DLD1 (cell line): Measurements from ENCODE around the gene JAML.

Experiments used
- in situ Hi-C: cut with HindIII; loops from 2 replicates; pipeline ENCODE4 v1.10.0; 2017; ENCODE audit warnings: low sequenced_read_pairs

The JAML gene

GRCh38 chr11:118240999-118241763 lies 16.4 kb upstream of the JAML start:
- in situ Hi-C loops, result no loop called here

- in situ Hi-C loops, result no loop called here
Measured at GRCh38 chr11:118239509-118240205, 14.8 kb upstream of the JAML start.

DNA sequence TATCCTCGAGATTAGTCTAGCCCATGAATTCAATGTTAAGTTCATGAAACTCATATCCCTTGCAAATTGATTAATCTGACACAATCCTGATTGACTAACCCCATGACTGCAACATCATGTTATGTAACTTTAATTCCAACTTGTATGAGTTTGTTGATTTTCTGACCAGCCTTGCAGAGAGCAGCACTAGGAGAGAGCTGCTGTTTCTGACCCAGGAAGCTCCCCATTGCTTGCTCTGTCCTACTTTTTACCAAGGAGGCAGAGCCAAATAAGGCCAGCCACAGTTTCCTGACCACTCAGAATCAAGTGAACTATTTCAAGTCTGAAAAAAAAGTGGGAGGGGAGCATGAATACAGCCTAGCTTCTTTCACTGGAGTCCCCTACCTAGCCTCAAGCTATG lies 14.1 kb upstream of the JAML start:
- in situ Hi-C loops, result no loop called here

DNA sequence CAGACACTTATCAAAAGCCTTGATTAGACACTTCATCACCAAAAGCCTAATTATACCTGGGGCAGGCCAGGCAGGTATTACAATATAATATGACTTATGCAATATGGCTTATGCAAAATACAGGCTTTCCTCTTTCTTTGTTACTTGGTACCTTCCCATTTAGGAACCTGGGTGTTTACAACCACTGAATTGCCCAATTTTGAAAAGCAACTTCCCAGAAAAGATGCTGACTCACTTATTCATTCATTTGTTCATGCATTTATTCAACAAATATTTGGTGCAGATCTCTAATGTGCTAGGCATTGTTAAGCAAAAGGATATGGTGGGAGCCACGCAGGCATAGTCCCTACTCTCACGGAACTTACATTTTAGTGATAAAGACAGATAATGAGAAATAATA lies 13.6 kb upstream of the JAML start:
- in situ Hi-C loops, result no loop called here

DNA sequence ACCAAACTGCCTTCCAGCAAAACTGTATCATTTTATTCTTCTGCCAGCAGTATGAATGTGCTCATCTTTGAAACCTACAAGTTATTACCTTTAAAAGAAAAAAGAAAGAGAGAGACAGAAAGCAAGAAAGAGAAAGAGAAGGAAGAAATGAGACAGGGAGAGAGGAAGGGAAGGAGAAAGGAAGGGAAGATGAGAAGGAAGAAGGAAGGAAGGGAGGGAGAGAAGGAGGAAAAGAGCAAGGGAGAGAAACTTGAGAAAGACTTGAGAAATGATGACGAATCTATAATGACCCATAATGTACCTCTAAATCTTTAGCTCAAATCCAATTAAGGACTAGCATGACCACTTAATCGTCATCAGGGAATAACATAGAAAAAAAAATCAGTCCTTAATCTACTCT lies 11.4 kb upstream of the JAML start:
- in situ Hi-C loops, result no loop called here

DNA sequence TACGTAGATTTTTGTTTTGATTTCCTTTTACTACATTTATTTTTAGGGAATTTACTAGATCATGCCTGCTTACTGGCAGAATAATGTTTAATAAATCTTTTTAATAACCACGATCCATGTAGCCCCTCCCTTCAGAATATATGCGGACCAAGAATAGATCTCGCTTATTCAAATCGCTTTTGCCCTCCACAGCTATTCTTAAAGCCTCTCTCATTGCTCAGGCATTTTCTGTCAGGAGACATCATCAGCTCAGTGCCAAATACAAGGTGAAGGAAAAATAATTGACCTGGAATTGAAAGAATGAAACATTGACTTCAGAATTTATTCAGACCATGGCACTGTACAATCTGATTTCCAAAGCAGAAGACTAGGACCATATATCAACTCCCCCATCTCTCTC lies 10.0 kb upstream of the JAML start:
- in situ Hi-C loops, result no loop called here

GRCh38 chr11:118233850-118234249 lies 9.0 kb upstream of the JAML start:
- in situ Hi-C loops, result no loop called here

GRCh38 chr11:118233377-118233776 lies 8.6 kb upstream of the JAML start:
- in situ Hi-C loops, result no loop called here

- in situ Hi-C loops, result no loop called here
Measured at GRCh38 chr11:118232659-118233058, 7.8 kb upstream of the JAML start.

- in situ Hi-C loops, result no loop called here
Measured at GRCh38 chr11:118231461-118231860, 6.7 kb upstream of the JAML start.

- in situ Hi-C loops, result no loop called here
Measured at GRCh38 chr11:118230088-118230487, 5.3 kb upstream of the JAML start.

DNA sequence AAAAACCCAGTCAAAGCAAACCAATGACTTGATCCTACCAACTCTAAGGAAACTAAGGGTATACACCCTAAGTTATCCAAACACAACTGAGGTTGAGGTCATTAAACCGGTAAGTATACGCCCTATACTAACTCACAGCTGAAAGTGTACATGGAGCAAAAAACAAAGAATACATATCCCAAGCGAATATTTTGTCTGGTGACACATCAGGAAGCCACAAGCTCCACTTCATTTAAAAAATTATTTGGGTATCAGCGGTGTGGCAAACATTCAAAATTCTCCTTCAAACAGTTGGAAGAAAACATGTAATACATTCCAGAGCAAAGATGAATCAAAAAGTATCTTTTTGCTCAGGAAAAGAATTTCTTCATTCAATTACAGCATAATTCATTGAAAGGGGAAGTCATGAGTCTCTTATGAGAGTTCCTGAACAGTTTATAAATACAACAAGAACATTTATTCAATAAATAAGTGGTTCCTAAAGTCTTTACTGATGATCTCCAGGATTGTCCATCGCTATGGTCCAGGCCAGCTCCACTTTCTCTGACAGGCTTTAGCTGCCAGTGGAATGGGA lies 4.5 kb upstream of the JAML start:
- in situ Hi-C loops, result no loop called here

- in situ Hi-C loops, result no loop called here
Measured at GRCh38 chr11:118227865-118228785, 3.3 kb upstream of the JAML start.

DNA sequence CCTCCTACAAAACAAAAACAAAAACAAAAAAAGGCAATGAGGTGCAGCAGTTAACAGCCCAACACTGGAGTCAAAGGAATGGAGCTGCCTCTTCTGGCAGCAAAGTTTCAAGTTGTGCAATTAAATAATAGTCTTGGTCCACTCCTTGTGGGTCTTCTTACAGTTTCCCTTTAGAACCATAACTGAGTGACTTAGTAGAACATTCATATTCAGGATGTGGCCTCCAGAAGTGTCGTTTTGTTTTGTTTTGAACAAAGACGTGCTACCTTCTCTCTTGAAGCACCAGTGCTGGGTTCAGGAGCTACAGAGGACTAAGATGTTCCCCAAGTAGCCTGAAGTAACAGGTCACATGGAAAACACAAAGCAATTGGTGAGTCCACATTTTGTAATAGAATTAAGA lies 2.0 kb upstream of the JAML start:
- in situ Hi-C loops, result no loop called here

DNA sequence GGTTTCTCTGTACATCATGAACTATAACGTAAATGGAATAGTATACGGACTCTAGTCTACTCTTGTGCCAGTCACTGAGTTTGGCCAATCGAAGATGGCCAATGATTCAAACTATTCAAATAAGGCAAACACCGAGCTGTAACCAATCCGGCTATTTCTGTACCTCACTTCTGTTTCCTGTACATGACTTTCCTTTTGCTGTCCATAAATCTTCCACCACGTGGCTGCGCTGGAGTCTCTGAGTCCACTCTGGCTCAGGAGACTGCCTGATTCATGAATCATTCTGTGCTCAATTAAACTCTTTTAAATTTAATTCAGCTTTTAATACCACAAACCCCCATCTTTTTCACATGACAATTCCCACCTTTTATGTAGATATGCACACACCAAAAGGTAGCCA lies 1.5 kb upstream of the JAML start:
- in situ Hi-C loops, result no loop called here

DNA sequence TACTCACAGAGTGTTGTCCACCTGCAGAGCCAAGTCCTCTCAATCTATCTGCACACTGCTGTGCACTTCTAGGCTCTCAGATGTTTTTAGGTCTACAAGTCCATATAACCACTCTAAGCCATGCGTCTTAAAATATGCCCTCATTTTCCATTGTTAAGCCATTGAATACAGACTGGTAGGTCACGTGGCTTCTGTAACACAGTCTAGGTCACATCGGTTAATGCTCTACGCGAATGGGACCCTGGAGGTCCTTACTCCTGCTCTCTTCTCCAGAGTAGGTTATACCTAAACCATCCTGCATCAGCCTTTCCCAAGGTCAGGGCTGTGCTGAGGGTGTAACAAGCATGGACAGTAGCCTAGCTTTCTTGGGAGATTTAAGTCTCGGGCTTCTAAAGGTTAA lies 819 bp downstream of the JAML start:
- in situ Hi-C loops, result no loop called here

DNA sequence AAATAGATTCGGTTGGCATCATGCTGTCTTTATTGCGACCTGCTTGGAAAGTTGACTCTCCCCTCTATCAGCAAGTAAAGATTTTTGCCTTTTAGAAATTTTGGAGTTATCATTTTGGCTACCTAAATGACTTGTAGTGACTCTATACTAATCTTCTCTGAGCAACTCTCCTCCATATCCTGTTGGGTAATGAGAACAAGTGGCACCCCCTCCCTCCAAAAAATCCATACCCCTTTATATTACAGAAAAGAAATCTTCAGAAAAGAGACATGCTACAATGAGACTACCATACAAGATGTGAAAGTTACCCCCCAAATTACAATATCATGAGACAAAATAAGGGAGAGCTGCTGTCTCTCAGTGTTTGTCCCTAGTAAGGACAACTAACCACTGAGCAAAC lies 1.2 kb downstream of the JAML start:
- in situ Hi-C loops, result no loop called here

- in situ Hi-C loops, result no loop called here
Measured at GRCh38 chr11:118222437-118222836, 2.4 kb downstream of the JAML start.

GRCh38 chr11:118221419-118221818 lies 3.4 kb downstream of the JAML start:
- in situ Hi-C loops, result no loop called here

DNA sequence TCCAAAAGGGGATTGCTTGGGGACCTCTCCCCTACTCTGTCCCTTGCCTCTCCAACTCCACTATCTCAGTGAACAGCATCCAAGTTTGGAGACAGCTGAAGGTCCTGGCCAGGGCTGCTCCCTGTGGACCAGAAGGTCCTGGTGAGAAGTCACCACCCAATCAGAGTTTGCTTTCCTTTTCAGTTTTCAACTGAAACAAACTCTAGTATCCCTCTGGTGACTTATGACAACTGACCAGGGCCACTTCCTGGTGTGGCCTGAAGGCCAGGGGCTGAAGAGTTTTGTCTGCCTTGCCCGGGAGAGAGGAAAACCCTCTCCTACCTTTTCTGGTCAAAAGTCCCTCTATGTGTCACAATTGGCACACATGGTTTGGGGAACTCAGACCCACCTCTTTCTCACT lies 5.1 kb downstream of the JAML start:
- in situ Hi-C loops, result no loop called here

DNA sequence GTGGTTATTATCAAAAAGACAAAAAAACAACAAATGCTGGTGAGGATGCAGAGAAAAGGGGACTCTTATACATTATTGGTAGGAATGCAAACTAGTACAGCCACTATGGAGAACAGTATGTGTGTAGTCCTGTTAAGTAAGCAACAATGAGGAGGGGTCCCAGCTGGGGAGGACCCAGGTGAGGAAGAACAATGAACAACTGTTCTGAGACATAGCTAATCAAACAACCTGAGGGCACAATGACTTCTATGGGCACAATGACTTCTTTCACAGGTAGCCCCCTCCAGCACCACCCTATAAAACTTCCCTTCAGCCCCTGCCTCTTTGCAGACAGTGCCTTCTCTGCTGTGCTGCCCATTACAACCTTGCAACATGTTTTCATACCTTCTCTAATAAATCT lies 5.6 kb downstream of the JAML start:
- in situ Hi-C loops, result no loop called here
